Progenitor cell of endocrine pancreas (in vitro differentiated cells): ENCODE results near the gene ATP1B2. TPM values are rescaled to one million over a fixed set of nuclear protein-coding genes. Genes with fewer than 3 reads are reported as not detected.

Experiments used
- DNase-seq: peaks from one replicate; pipeline ENCODE4 v3.0.0; 2021; ENCODE audit warnings: low spot score; ENCODE audit not compliant: unreplicated experiment
- H3K27ac Mint-ChIP-seq: 2 replicates; pipeline ENCODE4 v1.8.0; 2021; ENCODE audit warnings: mild to moderate bottlenecking, moderate library complexity, mixed read lengths
- H3K27me3 Mint-ChIP-seq: 2 replicates; pipeline ENCODE4 v1.8.0; 2021; ENCODE audit warnings: mixed read lengths
- H3K36me3 Mint-ChIP-seq: 2 replicates; pipeline ENCODE4 v1.8.0; 2022; ENCODE audit warnings: mixed read lengths; ENCODE audit not compliant: insufficient read depth
- H3K4me1 Mint-ChIP-seq: 2 replicates; pipeline ENCODE4 v1.8.0; 2021; ENCODE audit warnings: low read depth, mixed read lengths
- H3K4me3 Mint-ChIP-seq: 2 replicates; pipeline ENCODE4 v1.8.0; 2021; ENCODE audit warnings: low read depth, mild to moderate bottlenecking, moderate library complexity, mixed read lengths
- H3K9me3 Mint-ChIP-seq: 2 replicates; pipeline ENCODE4 v1.8.0; 2021; ENCODE audit warnings: low read depth, mixed read lengths
- CTCF ChIP-seq: fragments of 200-600 bp; sonication (generic); IDR thresholded peaks from one replicate; pipeline ENCODE4 v1.5.0; 2021; ENCODE audit warnings: antibody characterized with exemption, mild to moderate bottlenecking; ENCODE audit not compliant: unreplicated experiment
- total RNA-seq: library from RNA; stranded (reverse); gene quantifications from 2 replicates; pipeline ENCODE4 v1.2.1, GENCODE V29; 2021

The ATP1B2 gene
- total RNA-seq, 1 donor from 2014 or later, result 2.1 TPM

- no peak for DNase-seq
- Mint-ChIP-seq H3K4me1 (no peaks in the 10 kb centered on the region), H3K9me3 (no peaks in the 10 kb centered on the region), H3K4me3 (no peak overlapping the region), H3K27me3 (no peaks in the 10 kb centered on the region), H3K27ac (no peak overlapping the region), H3K36me3 (peaks cover 17% of the 10 kb centered on the region)
- no peak for TF ChIP-seq CTCF
These were observed 44.9 kb downstream of the ATP1B2 start for GRCh38 chr17:7695586-7695985.

- Mint-ChIP-seq H3K4me3 (no peak overlapping the region), H3K4me1 (no peaks in the 10 kb centered on the region), H3K27me3 (no peaks in the 10 kb centered on the region)
These were observed 47.3 kb downstream of the ATP1B2 start for GRCh38 chr17:7697828-7698588.

DNA sequence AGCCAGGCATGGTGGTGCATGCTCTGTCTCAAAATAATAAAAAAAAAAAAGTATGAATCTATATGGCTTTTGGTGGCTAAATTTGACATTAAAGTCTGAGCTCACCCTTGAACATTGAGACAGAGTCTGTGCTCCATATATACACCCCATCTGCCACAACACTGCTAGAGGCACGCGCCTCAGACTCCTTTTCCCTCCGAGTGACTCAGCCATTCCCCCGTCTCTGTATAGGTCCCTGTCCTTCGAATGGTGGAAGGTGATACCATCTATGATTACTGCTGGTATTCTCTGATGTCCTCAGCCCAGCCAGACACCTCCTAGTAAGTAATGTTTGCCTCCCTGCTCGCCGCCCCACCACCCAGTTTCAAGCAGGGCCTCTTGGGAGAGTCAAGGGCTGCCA is 49.8 kb downstream of the ATP1B2 start:
- no peak overlapping the region for H3K4me3 Mint-ChIP-seq
- no peaks in the 10 kb centered on the region for H3K9me3 Mint-ChIP-seq
- H3K4me1 Mint-ChIP-seq, result peaks cover 14% of the 10 kb centered on the region
- DNase-seq, result no peak
- no peak overlapping the region for H3K27ac Mint-ChIP-seq
- H3K36me3 Mint-ChIP-seq, result peaks cover 7% of the 10 kb centered on the region
- TF ChIP-seq CTCF, result no peak
- H3K27me3 Mint-ChIP-seq, result no peaks in the 10 kb centered on the region

More at GRCh38 chr17:7697828-7698588, 47.3 kb downstream of the ATP1B2 start:
- no peak for DNase-seq
- H3K9me3 Mint-ChIP-seq, result no peaks in the 10 kb centered on the region
- peaks cover 15% of the 10 kb centered on the region for H3K36me3 Mint-ChIP-seq
- no peak for TF ChIP-seq CTCF
- H3K27ac Mint-ChIP-seq, result no peak overlapping the region

DNA sequence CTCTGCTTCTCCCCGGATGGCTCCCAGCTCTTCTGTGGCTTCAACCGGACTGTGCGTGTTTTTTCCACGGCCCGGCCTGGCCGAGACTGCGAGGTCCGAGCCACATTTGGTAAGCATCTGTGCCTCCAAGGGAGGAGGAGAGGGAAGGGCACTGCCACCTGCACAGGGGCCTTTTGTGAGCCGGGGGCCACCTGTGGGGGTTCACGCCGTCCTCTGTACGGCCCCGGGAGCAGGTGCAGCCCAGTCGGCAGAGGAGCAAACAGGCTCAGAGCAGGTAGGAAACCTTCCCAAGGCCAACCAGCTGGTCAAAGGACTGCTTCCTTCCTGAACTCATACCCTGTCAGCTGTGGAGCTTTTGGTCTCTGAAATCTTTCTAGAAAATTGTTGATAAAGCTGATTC is 51.0 kb downstream of the ATP1B2 start:
- Mint-ChIP-seq H3K27me3 (peaks cover 5% of the 10 kb centered on the region), H3K27ac (no peak overlapping the region), H3K9me3 (no peaks in the 10 kb centered on the region), H3K4me3 (no peak overlapping the region), H3K36me3 (peaks cover 2% of the 10 kb centered on the region), H3K4me1 (peaks cover 25% of the 10 kb centered on the region)
- no peak for TF ChIP-seq CTCF
- no peak for DNase-seq

GRCh38 chr17:7702776-7703175 is 52.0 kb downstream of the ATP1B2 start:
- no peak overlapping the region for H3K27ac Mint-ChIP-seq
- H3K27me3 Mint-ChIP-seq, result peaks cover 7% of the 10 kb centered on the region
- TF ChIP-seq CTCF, result no peak
- no peak for DNase-seq
- H3K4me3 Mint-ChIP-seq, result no peak overlapping the region
- H3K9me3 Mint-ChIP-seq, result no peaks in the 10 kb centered on the region
- H3K36me3 Mint-ChIP-seq, result peaks cover 2% of the 10 kb centered on the region
- H3K4me1 Mint-ChIP-seq, result peaks cover 26% of the 10 kb centered on the region
